ENCODE data around the gene APOB. TPM values are rescaled to one million over a fixed set of nuclear protein-coding genes. Genes with fewer than 3 reads are reported as not detected.

APOB gene
- total and polyA plus RNA-seq, 2 of the 13 experiments (the other 11 are each of a cell fraction or from before 2014, with no cell fraction given) = 1,569 to 2,515 TPM

- TF ChIP-seq CSRNP2 (CRISPR knock-in tag; conservative IDR thresholded peaks at IDR 0.05; ENCODE audit: low read depth) = no peak
- TF ChIP-seq RFX5 (IDR thresholded peaks at IDR 0.05; ENCODE audit: low read depth, low read length) = no peak
- no peak for TF ChIP-seq ZNF224 (CRISPR knock-in tag; IDR thresholded peaks at IDR 0.05)
- TF ChIP-seq HMG20A (CRISPR knock-in tag; IDR thresholded peaks at IDR 0.05; ENCODE audit: borderline replicate concordance) = no peak
- peak; percentile 59; the same call in 1 of the 2 replicates for TF ChIP-seq ZC3H13 (CRISPR knock-in tag; IDR thresholded peaks at IDR 0.05)
- TF ChIP-seq POLR2AphosphoS2 (IDR thresholded peaks at IDR 0.05; ENCODE audit: low read depth, low read length) = no peak
- peak; percentile 96 for TF ChIP-seq ZBTB38 (CRISPR knock-in tag; IDR thresholded peaks at IDR 0.05)
- TF ChIP-seq ZMYM4 (CRISPR knock-in tag; IDR thresholded peaks at IDR 0.05) = peak; percentile 87
- no peak for TF ChIP-seq HOXA9 (CRISPR knock-in tag; IDR thresholded peaks at IDR 0.05; ENCODE audit: borderline replicate concordance)
- no peak for TF ChIP-seq MED13 (CRISPR knock-in tag; IDR thresholded peaks at IDR 0.05)
- TF ChIP-seq ZNF264 (CRISPR knock-in tag; IDR thresholded peaks at IDR 0.05) = peak; percentile 57; the same call in 1 of the 2 replicates
- no peak for TF ChIP-seq JARID2 (CRISPR knock-in tag; IDR thresholded peaks at IDR 0.05; ENCODE audit: insufficient replicate concordance)
- no peak for TF ChIP-seq MXI1 (IDR thresholded peaks at IDR 0.05; ENCODE audit: borderline replicate concordance, low read depth, low read length)
- no peak for TF ChIP-seq ZNF512B (CRISPR knock-in tag; IDR thresholded peaks at IDR 0.05; ENCODE audit: borderline replicate concordance)
- TF ChIP-seq CBFB (CRISPR knock-in tag; IDR thresholded peaks at IDR 0.05) = no peak
- no peak for TF ChIP-seq ZNF235 (CRISPR knock-in tag; IDR thresholded peaks at IDR 0.05; ENCODE audit: borderline replicate concordance)
- TF ChIP-seq TOE1 (CRISPR knock-in tag; IDR thresholded peaks at IDR 0.05) = no peak
- no peak for TF ChIP-seq CENPX (CRISPR knock-in tag; IDR thresholded peaks at IDR 0.05)
- no peak for TF ChIP-seq ZSCAN20 (CRISPR knock-in tag; IDR thresholded peaks at IDR 0.05; ENCODE audit: borderline replicate concordance)
- 0 out of 2 replicates have a peak, but pooled peaks have one; percentile 71 for TF ChIP-seq BORCS8-MEF2B (CRISPR knock-in tag; IDR thresholded peaks at IDR 0.05)
- no peak for TF ChIP-seq HNRNPUL1 (IDR thresholded peaks at IDR 0.05; ENCODE audit: low read depth, low read length)
- TF ChIP-seq THAP8 (CRISPR knock-in tag; IDR thresholded peaks at IDR 0.05; ENCODE audit: borderline replicate concordance) = no peak
- no peak for TF ChIP-seq FOXA1 (IDR thresholded peaks at IDR 0.05)
- TF ChIP-seq FOXA1 (CRISPR knock-in tag; IDR thresholded peaks at IDR 0.05) = no peak
- TF ChIP-seq ZNF253 (CRISPR knock-in tag; IDR thresholded peaks at IDR 0.05; ENCODE audit: borderline replicate concordance) = no peak
- TF ChIP-seq HMGA1 (CRISPR knock-in tag; conservative IDR thresholded peaks at IDR 0.05) = no peak
- no peak for TF ChIP-seq AHR (CRISPR knock-in tag; IDR thresholded peaks at IDR 0.05)
- TF ChIP-seq DNMT3B (CRISPR knock-in tag; conservative IDR thresholded peaks at IDR 0.05) = no peak
These were observed 28.8 kb upstream of the APOB start (continued) for GRCh38 chr2:21072477-21073242.

Measured in HepG2 (cell line).